Activated T-cell treated with anti-CD3 and anti-CD28 coated beads, Interleukin-2, amount 50 U/mL, for 24 hours (primary cell): ENCODE results near the gene TMEM132E.

ENCODE experiments used
- DNase-seq: peaks from one replicate; pipeline ENCODE4 v3.0.0-alpha.2; 2020
- H3K27ac Mint-ChIP-seq: 2 replicates; pipeline ENCODE4 v1.8.0; 2020; ENCODE audit warnings: mild to moderate bottlenecking, mixed read lengths
- H3K27me3 Mint-ChIP-seq: 2 replicates; pipeline ENCODE4 v1.8.0; 2020; ENCODE audit warnings: mixed read lengths
- H3K36me3 Mint-ChIP-seq: 2 replicates; pipeline ENCODE4 v1.8.0; 2020; ENCODE audit warnings: low read depth, mixed read lengths
- H3K4me1 Mint-ChIP-seq: 2 replicates; pipeline ENCODE4 v1.8.0; 2020; ENCODE audit warnings: low read depth, mixed read lengths
- H3K4me3 Mint-ChIP-seq: 2 replicates; pipeline ENCODE4 v1.8.0; 2020; ENCODE audit warnings: mild to moderate bottlenecking, moderate library complexity, mixed read lengths
- H3K9me3 Mint-ChIP-seq: 2 replicates; pipeline ENCODE4 v1.8.0; 2020; ENCODE audit warnings: mixed read lengths

Gene TMEM132E

DNA sequence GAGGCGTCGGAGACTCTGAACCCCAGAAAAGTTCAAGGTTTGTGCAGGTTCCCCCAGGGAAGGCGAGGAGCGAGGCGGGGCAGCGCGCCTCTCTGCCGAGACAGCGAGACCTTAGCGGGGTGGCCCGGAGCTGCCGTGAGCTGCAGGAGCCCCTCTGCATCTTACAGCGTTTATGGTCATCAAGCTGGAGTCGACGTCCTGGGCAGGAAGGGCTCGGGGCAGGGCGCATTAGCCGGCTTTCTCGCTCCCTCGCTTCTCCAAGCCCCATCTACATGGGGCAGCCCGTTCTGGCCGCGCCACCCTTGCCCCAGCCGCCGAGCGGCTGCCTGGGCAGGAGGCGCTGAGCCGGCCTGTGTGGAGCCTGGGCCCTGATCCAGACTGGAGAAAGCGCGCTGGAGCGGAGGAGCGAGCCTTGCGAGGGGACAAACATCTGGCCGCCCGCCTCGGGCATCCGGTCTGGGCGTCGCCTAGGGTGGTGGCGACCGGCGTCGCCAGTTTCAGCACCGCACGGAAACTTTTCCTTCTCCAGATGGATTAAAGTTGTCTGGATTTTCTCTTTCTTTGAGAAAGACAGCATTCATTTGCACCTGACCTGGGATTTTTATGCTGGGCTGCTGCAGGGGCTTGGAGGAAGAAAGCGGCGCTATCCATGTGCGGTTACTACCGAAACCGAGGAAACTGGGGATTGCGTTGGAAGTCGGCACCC, 750 bp downstream of the TMEM132E start:
- no peaks in the 10 kb centered on the region for H3K9me3 Mint-ChIP-seq
- H3K4me1 Mint-ChIP-seq: peaks cover 21% of the 10 kb centered on the region
- no peak overlapping the region for H3K27ac Mint-ChIP-seq
- H3K36me3 Mint-ChIP-seq: no peaks in the 10 kb centered on the region
- peaks cover 91% of the 10 kb centered on the region for H3K27me3 Mint-ChIP-seq
- peak; percentile 43 for DNase-seq
- H3K4me3 Mint-ChIP-seq: peak overlapping the region; percentile 72

GRCh38 chr17:34580685-34581445, 1.5 kb downstream of the TMEM132E start:
- no peaks in the 10 kb centered on the region for H3K36me3 Mint-ChIP-seq
- H3K27me3 Mint-ChIP-seq: peaks cover 89% of the 10 kb centered on the region
- H3K27ac Mint-ChIP-seq: no peak overlapping the region
- H3K4me3 Mint-ChIP-seq: peak overlapping the region; percentile 72
- peak; percentile 43 for DNase-seq
- H3K9me3 Mint-ChIP-seq: no peaks in the 10 kb centered on the region
- peaks cover 21% of the 10 kb centered on the region for H3K4me1 Mint-ChIP-seq

- H3K4me3 Mint-ChIP-seq: peak overlapping the region; percentile 25
- no peaks in the 10 kb centered on the region for H3K36me3 Mint-ChIP-seq
- H3K4me1 Mint-ChIP-seq: peaks cover 21% of the 10 kb centered on the region
- no peak overlapping the region for H3K27ac Mint-ChIP-seq
- no peak for DNase-seq
- peaks cover 87% of the 10 kb centered on the region for H3K27me3 Mint-ChIP-seq
- H3K9me3 Mint-ChIP-seq: no peaks in the 10 kb centered on the region
Measured at GRCh38 chr17:34581446-34582184, 2.2 kb downstream of the TMEM132E start.

- Mint-ChIP-seq H3K27me3 (peaks cover 80% of the 10 kb centered on the region), H3K36me3 (no peaks in the 10 kb centered on the region), H3K27ac (no peak overlapping the region), H3K4me1 (peaks cover 21% of the 10 kb centered on the region), H3K9me3 (no peaks in the 10 kb centered on the region), H3K4me3 (no peak overlapping the region)
- no peak for DNase-seq
Measured at GRCh38 chr17:34582185-34582900, 3.0 kb downstream of the TMEM132E start.

- Mint-ChIP-seq H3K4me1 (peaks cover 21% of the 10 kb centered on the region), H3K4me3 (no peak overlapping the region), H3K27me3 (peaks cover 79% of the 10 kb centered on the region), H3K9me3 (no peaks in the 10 kb centered on the region), H3K27ac (no peak overlapping the region), H3K36me3 (no peaks in the 10 kb centered on the region)
- no peak for DNase-seq
Measured at GRCh38 chr17:34582901-34583245, 3.5 kb downstream of the TMEM132E start.

- H3K27ac Mint-ChIP-seq: no peak overlapping the region
- peaks cover 10% of the 10 kb centered on the region for H3K4me1 Mint-ChIP-seq
- H3K4me3 Mint-ChIP-seq: no peak overlapping the region
- H3K36me3 Mint-ChIP-seq: no peaks in the 10 kb centered on the region
- H3K27me3 Mint-ChIP-seq: peaks cover 73% of the 10 kb centered on the region
- no peaks in the 10 kb centered on the region for H3K9me3 Mint-ChIP-seq
- DNase-seq: no peak
Measured at GRCh38 chr17:34584805-34585416, 5.5 kb downstream of the TMEM132E start.

DNA sequence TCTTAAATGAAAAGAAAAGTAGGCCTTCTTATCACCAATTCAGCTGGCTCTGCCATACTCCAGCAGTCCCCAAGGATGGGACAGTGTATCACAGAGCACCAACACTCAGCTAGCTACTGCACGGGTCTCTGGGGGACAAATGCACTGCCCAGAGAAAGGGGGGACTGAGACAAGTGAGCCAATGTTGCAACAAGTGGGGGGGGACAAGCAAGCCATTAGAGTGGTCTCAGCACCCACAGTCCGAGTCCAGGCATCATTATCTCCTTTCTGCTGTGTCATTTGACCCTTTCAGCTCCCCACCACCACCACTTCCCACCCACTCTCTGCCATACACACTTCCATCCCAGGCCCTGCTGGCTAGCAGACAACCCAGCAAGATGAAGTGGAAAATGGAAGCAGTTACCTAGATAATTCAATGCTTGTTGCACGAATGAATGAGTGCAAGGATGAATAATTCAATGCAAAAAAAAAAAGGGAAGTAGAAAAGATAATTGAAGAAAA, 7.0 kb downstream of the TMEM132E start:
- Mint-ChIP-seq H3K27ac (no peak overlapping the region), H3K4me1 (peaks cover 7% of the 10 kb centered on the region), H3K36me3 (no peaks in the 10 kb centered on the region), H3K27me3 (peaks cover 76% of the 10 kb centered on the region), H3K4me3 (no peak overlapping the region), H3K9me3 (no peaks in the 10 kb centered on the region)
- no peak for DNase-seq

DNA sequence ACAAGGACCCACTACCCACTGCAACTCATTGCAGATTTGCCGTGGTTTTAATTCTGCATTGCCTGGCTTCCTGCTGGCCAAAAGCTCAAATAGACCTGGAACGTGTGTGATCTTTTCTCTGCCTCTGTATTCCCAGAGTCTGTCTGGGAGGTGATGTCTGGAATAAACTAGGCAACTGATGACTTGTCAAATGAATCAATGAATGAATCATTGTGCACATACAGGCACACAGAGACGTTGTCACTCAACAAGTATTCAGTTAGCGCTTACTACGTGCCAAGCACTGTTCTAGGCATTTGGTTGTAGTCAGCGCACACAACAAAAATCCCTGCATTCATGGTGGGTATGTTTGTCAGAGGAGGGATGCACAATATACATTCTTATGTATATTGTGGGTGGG, 8.9 kb downstream of the TMEM132E start:
- H3K36me3 Mint-ChIP-seq: no peaks in the 10 kb centered on the region
- H3K27ac Mint-ChIP-seq: no peak overlapping the region
- peaks cover 5% of the 10 kb centered on the region for H3K4me1 Mint-ChIP-seq
- H3K27me3 Mint-ChIP-seq: peaks cover 75% of the 10 kb centered on the region
- no peaks in the 10 kb centered on the region for H3K9me3 Mint-ChIP-seq
- no peak for DNase-seq
- H3K4me3 Mint-ChIP-seq: no peak overlapping the region

- no peak overlapping the region for H3K4me3 Mint-ChIP-seq
- H3K4me1 Mint-ChIP-seq: peaks cover 5% of the 10 kb centered on the region
- no peaks in the 10 kb centered on the region for H3K36me3 Mint-ChIP-seq
- no peaks in the 10 kb centered on the region for H3K9me3 Mint-ChIP-seq
- H3K27ac Mint-ChIP-seq: no peak overlapping the region
- DNase-seq: no peak
- H3K27me3 Mint-ChIP-seq: peaks cover 73% of the 10 kb centered on the region
Measured at GRCh38 chr17:34589120-34589965, 10.0 kb downstream of the TMEM132E start.

GRCh38 chr17:34592002-34592401, 12.6 kb downstream of the TMEM132E start:
- H3K4me3 Mint-ChIP-seq: no peak overlapping the region
- no peaks in the 10 kb centered on the region for H3K9me3 Mint-ChIP-seq
- DNase-seq: no peak
- H3K4me1 Mint-ChIP-seq: no peaks in the 10 kb centered on the region
- no peak overlapping the region for H3K27ac Mint-ChIP-seq
- H3K27me3 Mint-ChIP-seq: peaks cover 64% of the 10 kb centered on the region
- no peaks in the 10 kb centered on the region for H3K36me3 Mint-ChIP-seq

GRCh38 chr17:34596920-34597319, 17.5 kb downstream of the TMEM132E start:
- Mint-ChIP-seq H3K27me3 (peaks cover 34% of the 10 kb centered on the region), H3K27ac (no peak overlapping the region), H3K36me3 (no peaks in the 10 kb centered on the region), H3K9me3 (no peaks in the 10 kb centered on the region), H3K4me3 (no peak overlapping the region), H3K4me1 (no peaks in the 10 kb centered on the region)
- no peak for DNase-seq

DNA sequence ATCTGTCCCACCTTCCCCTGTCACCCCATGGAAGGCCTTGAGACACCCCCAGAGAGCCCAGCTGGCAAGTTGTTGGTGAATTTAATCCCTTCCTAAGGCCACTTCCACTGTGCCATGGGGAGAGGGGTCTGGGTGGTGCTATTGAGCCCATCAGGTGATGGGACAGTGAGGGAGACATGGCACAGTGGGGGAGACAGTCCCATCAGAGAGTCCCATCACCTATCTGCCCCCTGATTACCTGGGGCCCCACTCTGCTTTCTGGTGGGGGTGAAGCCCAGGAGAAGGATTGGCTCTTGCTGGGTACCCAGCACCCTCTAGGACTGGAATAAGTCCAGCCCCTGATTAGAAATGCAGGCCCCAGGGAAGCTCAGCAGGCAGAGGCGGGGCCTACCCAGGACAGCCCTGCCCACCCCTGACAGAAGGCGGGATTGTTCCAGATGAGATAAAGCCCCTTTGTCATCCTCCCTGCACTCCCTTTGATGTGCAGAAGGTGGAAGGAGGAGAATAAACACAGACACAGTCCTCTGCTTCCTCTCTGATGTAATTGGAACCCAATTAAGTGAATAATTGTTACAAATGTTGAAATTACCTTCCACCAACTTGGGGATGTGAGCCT, 18.9 kb downstream of the TMEM132E start:
- no peaks in the 10 kb centered on the region for H3K4me1 Mint-ChIP-seq
- H3K4me3 Mint-ChIP-seq: no peak overlapping the region
- peaks cover 23% of the 10 kb centered on the region for H3K27me3 Mint-ChIP-seq
- no peaks in the 10 kb centered on the region for H3K9me3 Mint-ChIP-seq
- no peak for DNase-seq
- H3K36me3 Mint-ChIP-seq: no peaks in the 10 kb centered on the region
- H3K27ac Mint-ChIP-seq: no peak overlapping the region

- H3K27ac Mint-ChIP-seq: no peak overlapping the region
- H3K27me3 Mint-ChIP-seq: peaks cover 13% of the 10 kb centered on the region
- H3K4me3 Mint-ChIP-seq: no peak overlapping the region
- H3K4me1 Mint-ChIP-seq: no peaks in the 10 kb centered on the region
- H3K9me3 Mint-ChIP-seq: no peaks in the 10 kb centered on the region
- H3K36me3 Mint-ChIP-seq: no peaks in the 10 kb centered on the region
- no peak for DNase-seq
Measured at GRCh38 chr17:34601416-34601815, 22.0 kb downstream of the TMEM132E start.
